Muscle layer of colon (tissue), 2 donors: ENCODE results near the gene NOC2L.

ENCODE experiments used
- H3K27ac ChIP-seq: one replicate; pipeline ENCODE4 v1.7.0; 2013; ENCODE audit warnings: low read depth, mild to moderate bottlenecking, low read length, moderate library complexity
- H3K27me3 ChIP-seq, 2 donors: one replicate each; pipeline ENCODE4 v1.7.0; 2013; ENCODE audit warnings: low read length in 2 of 2, mild to moderate bottlenecking in 2 of 2; ENCODE audit not compliant: insufficient read depth in 2 of 2, control insufficient read depth in 1 of 2
- H3K36me3 ChIP-seq: one replicate; pipeline ENCODE4 v1.7.0; 2013; ENCODE audit warnings: mild to moderate bottlenecking, low read length; ENCODE audit not compliant: insufficient read depth
- H3K4me1 ChIP-seq: one replicate; pipeline ENCODE4 v1.7.0; 2013; ENCODE audit warnings: mild to moderate bottlenecking, low read length; ENCODE audit not compliant: insufficient read depth
- H3K4me3 ChIP-seq, 2 donors: one replicate each; pipeline ENCODE4 v1.7.0; 2013; ENCODE audit warnings: low read length in 2 of 2, low read depth in 1 of 2, mild to moderate bottlenecking in 1 of 2, moderate library complexity in 1 of 2
- H3K9ac ChIP-seq: one replicate; pipeline ENCODE4 v1.7.0; 2013; ENCODE audit warnings: low read length
- H3K9me3 ChIP-seq: one replicate; pipeline ENCODE4 v1.7.0; 2013; ENCODE audit warnings: mild to moderate bottlenecking, low read length
- donor health status: abdominal sarcoma.
- donor health status: Adenocarcinoma of cecum.

NOC2L gene

DNA sequence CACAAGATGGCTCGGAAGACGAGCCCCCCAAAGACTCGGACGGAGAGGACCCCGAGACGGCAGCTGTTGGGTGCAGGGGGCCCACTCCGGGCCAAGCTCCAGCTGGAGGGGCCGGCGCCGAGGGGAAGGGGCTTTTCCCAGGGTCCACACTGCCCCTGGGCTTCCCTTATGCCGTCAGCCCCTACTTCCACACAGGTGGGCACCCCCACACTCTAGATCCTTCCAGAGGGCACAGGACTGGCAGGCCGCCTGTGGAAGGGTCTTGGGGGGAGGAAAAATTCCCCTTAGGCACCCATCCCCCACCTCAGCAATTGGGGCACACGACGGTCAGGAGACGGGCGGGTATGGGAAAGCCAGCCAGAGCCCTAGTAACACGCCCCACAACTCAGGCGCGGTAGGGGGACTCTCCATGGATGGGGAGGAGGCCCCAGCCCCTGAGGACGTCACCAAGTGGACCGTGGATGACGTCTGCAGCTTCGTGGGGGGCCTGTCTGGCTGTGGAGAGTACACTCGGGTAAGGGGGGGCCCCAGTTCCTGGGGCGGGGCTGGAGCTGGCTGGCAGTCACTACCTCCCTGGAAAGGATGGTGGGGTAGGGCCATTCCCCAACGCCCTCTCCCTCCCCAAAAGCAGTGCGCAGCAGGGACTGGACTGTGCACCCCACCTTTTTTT lies 16.1 kb downstream of the NOC2L start:
- Histone ChIP-seq H3K27me3 (peaks cover 13 to 54% of the 10 kb centered on the region in 2 donors), H3K36me3 (peaks cover 23% of the 10 kb centered on the region), H3K4me1 (peaks cover 20% of the 10 kb centered on the region), H3K9ac (no peak overlapping the region), H3K9me3 (no peaks in the 10 kb centered on the region), H3K27ac (no peak overlapping the region), H3K4me3 (no peak overlapping the region)

- Histone ChIP-seq H3K4me3 (no peak overlapping the region), H3K27me3 (peaks cover 13 to 59% of the 10 kb centered on the region in 2 donors), H3K9me3 (no peaks in the 10 kb centered on the region), H3K27ac (no peak overlapping the region), H3K9ac (no peak overlapping the region), H3K36me3 (peaks cover 17% of the 10 kb centered on the region), H3K4me1 (peaks cover 20% of the 10 kb centered on the region)
Observed at GRCh38 chr1:942411-942821, 16.6 kb downstream of the NOC2L start.

DNA sequence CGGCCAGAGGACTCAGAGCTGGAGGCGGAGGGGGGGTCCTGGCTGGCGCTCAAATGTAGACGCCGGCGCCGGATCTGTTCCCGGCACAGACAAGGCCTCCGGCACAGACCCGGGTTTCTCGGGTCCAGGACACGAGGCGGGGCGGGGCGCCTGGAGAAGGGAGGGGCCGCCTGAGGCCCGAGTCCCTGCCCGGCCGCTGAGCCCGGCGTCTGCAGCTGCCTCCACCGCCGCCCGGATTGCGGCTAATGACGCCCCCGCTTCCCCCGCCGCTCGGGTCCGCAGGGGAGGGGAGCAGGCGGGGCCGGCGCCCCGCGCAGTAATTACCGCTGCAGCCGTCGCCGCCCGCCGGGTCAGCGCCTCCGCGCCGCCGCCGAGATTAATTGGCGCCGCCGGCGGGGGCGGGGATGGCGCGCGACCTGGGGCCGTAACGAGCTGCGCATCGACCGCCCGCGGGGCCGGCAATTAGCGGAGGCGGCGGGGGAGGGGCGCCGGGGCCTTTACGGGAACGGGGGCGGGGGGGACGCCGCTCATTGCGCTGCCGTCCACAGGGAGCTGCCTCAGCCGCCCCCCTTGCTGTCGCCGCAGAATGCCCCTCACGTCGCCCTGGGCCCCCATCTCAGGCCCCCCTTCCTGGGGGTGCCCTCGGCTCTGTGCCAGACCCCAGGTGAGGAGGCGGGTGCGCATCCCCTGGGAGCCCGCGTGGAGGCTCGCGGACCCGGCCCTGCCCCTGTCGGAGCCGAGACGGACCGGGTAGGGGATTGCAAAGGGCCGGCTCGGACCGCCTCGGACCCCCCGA lies 17.3 kb downstream of the NOC2L start:
- Histone ChIP-seq H3K4me3 (no peak overlapping the region), H3K36me3 (peaks cover 11% of the 10 kb centered on the region), H3K27ac (no peak overlapping the region), H3K9ac (no peak overlapping the region), H3K9me3 (no peaks in the 10 kb centered on the region), H3K4me1 (peaks cover 20% of the 10 kb centered on the region), H3K27me3 (peaks cover 13 to 64% of the 10 kb centered on the region in 2 donors)

DNA sequence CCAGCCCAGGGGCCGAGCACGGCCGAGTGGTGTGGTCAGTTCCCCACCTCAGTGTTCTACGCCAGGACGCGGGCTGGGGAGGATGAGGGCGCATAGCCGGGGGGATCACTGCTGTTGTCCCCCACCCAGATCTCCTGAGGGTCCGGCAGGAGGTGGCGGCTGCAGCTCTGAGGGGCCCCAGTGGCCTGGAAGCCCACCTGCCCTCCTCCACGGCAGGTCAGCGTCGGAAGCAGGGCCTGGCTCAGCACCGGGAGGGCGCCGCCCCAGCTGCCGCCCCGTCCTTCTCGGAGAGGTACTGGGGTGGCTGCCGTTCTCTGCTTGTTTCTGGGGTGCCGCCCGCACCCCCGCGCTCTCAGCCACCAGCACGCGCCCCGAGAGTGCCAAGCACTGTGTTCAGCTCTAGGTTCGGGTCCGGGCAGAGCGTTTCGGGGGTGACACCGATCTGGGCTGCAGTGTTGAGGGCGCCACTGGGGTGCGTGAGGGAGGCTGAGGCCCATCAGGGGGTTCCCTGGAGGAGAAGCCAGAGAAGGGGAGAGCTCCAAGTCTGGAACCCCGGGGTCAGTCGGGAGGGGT lies 18.0 kb downstream of the NOC2L start:
- H3K9me3 ChIP-seq, result no peaks in the 10 kb centered on the region
- peaks cover 13 to 71% of the 10 kb centered on the region in 2 donors for H3K27me3 ChIP-seq
- no peak overlapping the region for H3K9ac ChIP-seq
- H3K36me3 ChIP-seq, result peaks cover 5% of the 10 kb centered on the region
- peak overlapping the region; percentile 32 to 38 for H3K4me3 ChIP-seq
- H3K27ac ChIP-seq, result peak overlapping the region; percentile 68
- H3K4me1 ChIP-seq, result peaks cover 20% of the 10 kb centered on the region

DNA sequence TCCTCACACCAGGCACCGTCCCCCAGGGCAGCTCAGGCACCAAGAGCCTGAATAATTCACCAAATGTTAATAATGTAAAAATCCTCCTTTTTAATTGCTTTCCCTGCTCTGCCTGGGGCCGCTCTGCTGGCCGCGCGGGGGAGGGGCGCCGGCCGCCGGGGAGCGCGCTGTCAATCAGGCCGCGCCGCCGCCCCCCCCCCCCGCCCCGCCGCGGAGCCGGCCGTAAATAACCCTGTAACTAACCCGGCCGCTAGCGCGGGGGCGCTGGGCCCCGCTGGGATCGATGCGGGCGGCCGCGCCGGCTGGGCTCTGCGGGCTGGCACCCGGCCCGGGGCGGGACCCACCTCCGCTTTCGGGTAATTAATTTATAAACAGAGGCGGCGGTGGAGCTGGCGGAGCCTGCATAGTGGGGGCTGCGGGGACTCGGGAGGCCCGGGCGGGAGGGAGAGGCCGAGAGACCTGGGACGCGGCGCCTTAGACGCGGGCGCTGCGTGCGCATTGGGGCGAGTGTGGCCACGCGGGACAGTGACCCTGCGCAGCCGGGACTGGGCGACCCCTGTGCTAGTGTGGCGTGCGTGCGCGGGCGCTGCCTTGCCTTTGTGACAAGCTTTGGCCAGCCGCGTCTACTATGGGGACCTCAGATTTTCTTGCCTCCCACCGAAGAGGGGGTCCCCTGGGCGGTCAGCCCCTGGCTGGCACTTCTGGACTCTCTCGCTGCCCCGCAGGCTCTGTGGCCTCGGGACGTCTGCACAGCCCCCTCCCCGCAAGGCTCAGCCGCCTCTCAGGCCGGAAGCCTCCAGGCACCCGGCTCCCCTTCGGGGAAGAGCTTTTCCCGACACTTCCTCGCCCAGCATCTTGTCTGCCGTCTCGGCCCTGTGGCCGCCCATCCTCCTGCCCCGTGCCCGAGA lies 18.7 kb downstream of the NOC2L start:
- Histone ChIP-seq H3K9me3 (no peaks in the 10 kb centered on the region), H3K36me3 (no peaks in the 10 kb centered on the region), H3K4me1 (peaks cover 20% of the 10 kb centered on the region), H3K9ac (no peak overlapping the region), H3K4me3 (peak overlapping the region; percentile 32 to 38), H3K27me3 (peaks cover 13 to 78% of the 10 kb centered on the region in 2 donors), H3K27ac (peak overlapping the region; percentile 68)

DNA sequence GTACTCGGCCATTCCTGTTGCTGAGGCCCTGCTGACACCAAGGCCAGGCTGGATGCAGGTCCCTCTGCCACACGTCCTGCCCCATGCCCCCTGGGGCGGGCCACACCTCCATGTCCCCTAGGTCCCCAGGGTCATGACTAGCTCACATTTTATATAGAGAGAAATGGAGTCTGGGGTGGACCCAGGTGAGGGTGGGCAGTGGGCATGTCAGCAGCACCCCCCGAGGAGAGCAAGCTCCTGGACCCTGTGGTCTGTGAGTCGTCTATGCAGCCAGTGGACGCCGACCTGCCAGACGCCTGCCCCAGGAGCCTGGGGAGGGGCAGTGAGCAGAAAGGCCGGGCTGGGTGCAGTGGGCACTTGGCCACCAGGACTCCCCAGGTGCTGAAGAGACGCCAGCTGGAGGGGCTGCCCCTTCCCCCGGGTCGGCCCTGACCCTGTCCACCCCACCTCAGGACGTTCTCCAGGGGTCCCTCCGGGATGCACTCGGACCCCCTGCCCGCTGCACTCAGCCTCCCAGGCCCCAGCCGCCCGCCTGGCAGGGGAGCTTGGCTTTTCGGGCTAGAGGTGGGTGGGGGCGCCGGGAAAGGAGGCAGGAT lies 19.4 kb downstream of the NOC2L start:
- H3K4me3 ChIP-seq, result peak overlapping the region in 1 of 2 donors; percentile 13
- H3K4me1 ChIP-seq, result peaks cover 20% of the 10 kb centered on the region
- no peaks in the 10 kb centered on the region for H3K36me3 ChIP-seq
- no peaks in the 10 kb centered on the region for H3K9me3 ChIP-seq
- peaks cover 13 to 83% of the 10 kb centered on the region in 2 donors for H3K27me3 ChIP-seq
- H3K27ac ChIP-seq, result no peak overlapping the region
- no peak overlapping the region for H3K9ac ChIP-seq

DNA sequence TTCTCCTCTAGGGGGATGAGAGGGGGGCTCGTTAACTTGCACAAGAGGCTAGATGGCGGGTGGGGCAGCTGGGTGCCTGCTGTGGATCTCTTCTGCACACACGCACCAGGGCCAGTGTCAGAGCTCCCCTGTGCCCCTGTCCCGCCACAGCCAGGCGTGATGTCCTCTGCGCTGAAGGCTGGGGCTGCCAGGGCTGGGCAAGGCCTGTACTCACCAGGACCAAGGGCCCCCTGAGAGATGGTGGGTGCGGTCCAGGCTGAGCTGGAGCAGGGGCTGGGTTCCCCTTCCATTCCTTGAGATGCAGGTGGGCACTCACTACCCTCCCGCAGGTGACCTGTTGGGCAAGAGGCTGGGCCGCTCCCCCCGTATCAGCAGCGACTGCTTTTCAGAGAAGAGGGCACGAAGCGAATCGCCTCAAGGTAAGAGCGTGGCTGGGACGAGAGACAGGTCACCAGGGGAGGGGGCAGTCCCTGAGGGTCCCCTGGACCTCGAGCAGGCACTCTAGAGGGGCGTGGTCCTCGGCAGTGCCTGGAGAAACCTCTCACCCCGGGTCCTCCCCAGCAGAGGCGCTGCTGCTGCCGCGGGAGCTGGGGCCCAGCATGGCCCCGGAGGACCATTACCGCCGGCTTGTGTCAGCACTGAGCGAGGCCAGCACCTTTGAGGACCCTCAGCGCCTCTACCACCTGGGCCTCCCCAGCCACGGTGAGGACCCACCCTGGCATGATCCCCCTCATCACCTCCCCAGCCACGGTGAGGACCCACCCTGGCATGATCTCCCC lies 20.2 kb downstream of the NOC2L start:
- Histone ChIP-seq H3K36me3 (no peaks in the 10 kb centered on the region), H3K27me3 (peaks cover 13 to 81% of the 10 kb centered on the region in 2 donors), H3K4me1 (peaks cover 20% of the 10 kb centered on the region), H3K27ac (no peak overlapping the region), H3K9ac (no peak overlapping the region), H3K4me3 (no peak overlapping the region), H3K9me3 (no peaks in the 10 kb centered on the region)

DNA sequence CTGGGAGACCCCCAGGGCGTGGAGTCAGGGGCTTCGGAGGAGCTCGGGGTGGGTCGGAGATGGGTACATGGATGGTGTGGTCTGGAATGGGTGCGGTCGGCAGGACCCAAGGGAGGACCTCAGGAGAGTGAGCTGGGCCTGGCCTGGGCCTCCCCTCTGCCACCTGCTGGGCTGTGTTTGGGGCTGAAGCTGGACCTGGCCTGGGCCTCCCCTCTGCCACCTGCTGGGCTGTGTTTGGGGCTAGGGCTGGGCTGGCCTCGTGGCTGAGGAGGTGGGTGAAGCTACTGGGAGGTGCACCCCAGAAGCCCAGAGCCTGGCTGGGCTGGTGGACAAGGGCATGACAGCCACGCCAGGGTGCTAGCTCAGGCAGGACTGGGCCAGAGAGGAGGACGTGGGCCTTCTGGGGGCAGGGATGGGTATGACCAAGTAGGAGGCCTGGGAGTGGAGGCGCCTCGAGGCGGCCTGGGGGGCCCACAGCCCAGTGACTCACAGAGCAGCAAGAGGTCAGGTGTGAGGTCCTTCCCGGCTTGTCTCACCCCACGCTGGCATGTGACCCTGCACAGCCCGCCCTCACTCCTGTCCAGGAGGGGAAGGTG lies 20.9 kb downstream of the NOC2L start:
- H3K9me3 ChIP-seq, result no peaks in the 10 kb centered on the region
- no peak overlapping the region for H3K4me3 ChIP-seq
- H3K9ac ChIP-seq, result no peak overlapping the region
- H3K27ac ChIP-seq, result no peak overlapping the region
- peaks cover 13 to 85% of the 10 kb centered on the region in 2 donors for H3K27me3 ChIP-seq
- peaks cover 17% of the 10 kb centered on the region for H3K4me1 ChIP-seq
- H3K36me3 ChIP-seq, result no peaks in the 10 kb centered on the region

- Histone ChIP-seq H3K9me3 (no peaks in the 10 kb centered on the region), H3K27ac (no peak overlapping the region), H3K4me1 (peaks cover 13% of the 10 kb centered on the region), H3K9ac (no peak overlapping the region), H3K36me3 (no peaks in the 10 kb centered on the region), H3K4me3 (no peak overlapping the region), H3K27me3 (peaks cover 13 to 84% of the 10 kb centered on the region in 2 donors)
Observed at GRCh38 chr1:937521-937920, 21.5 kb downstream of the NOC2L start.
